K562 (cell line): ENCODE measurements around the gene ZMYM4. TPM values are rescaled to one million over a fixed set of nuclear protein-coding genes. Genes with fewer than 3 reads are reported as not detected.
A peak's percentile ranks its signal among the peaks of the same experiment; 100 is the strongest.

Experiments
- CHD2 ChIP-seq: IDR thresholded peaks from 2 replicates; pipeline ENCODE4 v1.6.1; 2011; ENCODE audit warnings: low read depth, low read length
- CREB5 ChIP-seq: fragments of 250-450 bp; sonication (Bioruptor Pico); IDR thresholded peaks from 2 replicates; pipeline ENCODE4 v1.5.0; 2020; ENCODE audit warnings: mild to moderate bottlenecking
- CREM ChIP-seq: IDR thresholded peaks from 2 replicates; pipeline ENCODE4 v1.6.1; 2014; ENCODE audit warnings: antibody characterized with exemption, low read depth
- CSDE1 ChIP-seq, 2 experiments: fragments of 450-650 bp; IDR thresholded peaks; 2 replicates each; pipeline ENCODE4 v1.6.1; 2016; ENCODE audit warnings: mild to moderate bottlenecking in 1 of 2
- GTF2A2 ChIP-seq: IDR thresholded peaks from 2 replicates; pipeline ENCODE4 v1.6.1; 2016; ENCODE audit warnings: mild to moderate bottlenecking, missing genetic modification characterization, missing compliant biosample characterization
- HDAC1 ChIP-seq, 2 experiments: fragments of 450-650 bp; IDR thresholded peaks; 2 replicates each; pipeline ENCODE4 v1.6.1; 2016 to 2017; ENCODE audit warnings: inconsistent platforms in 1 of 2, mild to moderate bottlenecking in 1 of 2, moderate library complexity in 1 of 2
- MITF ChIP-seq: IDR thresholded peaks from 2 replicates; pipeline ENCODE4 v1.6.1; 2014; ENCODE audit warnings: antibody characterized with exemption
- NUFIP1 ChIP-seq: fragments of 450-650 bp; IDR thresholded peaks from 2 replicates; pipeline ENCODE4 v1.6.1; 2018; ENCODE audit not compliant: partially characterized antibody
- PCBP2 ChIP-seq: fragments of 200-400 bp; formaldehyde crosslinking; IDR thresholded peaks from 2 replicates; pipeline ENCODE4 v1.6.1; 2018; ENCODE audit warnings: low read length, low read depth, mild to moderate bottlenecking, moderate library complexity; ENCODE audit not compliant: poor library complexity, severe bottlenecking
- PHF21A ChIP-seq: fragments of 450-650 bp; IDR thresholded peaks from 2 replicates; pipeline ENCODE4 v1.6.1; 2017; ENCODE audit warnings: low read depth, borderline replicate concordance
- SIN3A ChIP-seq, 2 experiments: fragments of 150-350 bp in 1 of 2; IDR thresholded peaks; 2 replicates each; pipeline ENCODE4 v1.6.1; 2011 to 2016; ENCODE audit warnings: borderline replicate concordance in 2 of 2, low read depth in 2 of 2, low read length in 2 of 2, mild to moderate bottlenecking in 2 of 2, moderate library complexity in 2 of 2; ENCODE audit not compliant: control insufficient read depth in 1 of 2
- STAT5B ChIP-seq: fragments of 250-450 bp; sonication (Bioruptor Pico); IDR thresholded peaks from 2 replicates; pipeline ENCODE4 v1.8.0; 2021; ENCODE audit warnings: mild to moderate bottlenecking, inconsistent platforms
- THAP7 ChIP-seq: fragments of 250-450 bp; sonication (Bioruptor Pico); IDR thresholded peaks from 2 replicates; pipeline ENCODE4 v1.5.0; 2021
- TSHZ1 ChIP-seq: fragments of 250-450 bp; sonication (Bioruptor Pico); IDR thresholded peaks from 2 replicates; pipeline ENCODE4 v1.4.0; 2020; ENCODE audit warnings: mild to moderate bottlenecking, moderate library complexity
- ZFP36 ChIP-seq: fragments of 150-350 bp; IDR thresholded peaks from 2 replicates; pipeline ENCODE4 v1.6.1; 2018; ENCODE audit warnings: low read length, low read depth; ENCODE audit not compliant: partially characterized antibody
- ZKSCAN1 ChIP-seq: fragments of 150-350 bp; IDR thresholded peaks from 2 replicates; pipeline ENCODE4 v1.6.1; 2016; ENCODE audit warnings: low read depth, low read length
- ZNF175 ChIP-seq: fragments of 200-800 bp; sonication (Bioruptor generic); IDR thresholded peaks from 2 replicates; pipeline ENCODE4 v1.6.1; 2016; ENCODE audit warnings: low read depth, mild to moderate bottlenecking, missing genetic modification characterization, missing compliant biosample characterization
- ZNF24 ChIP-seq: fragments of 450-650 bp; IDR thresholded peaks from 2 replicates; pipeline ENCODE4 v1.6.1; 2016
- ZNF280A ChIP-seq: fragments of 450-650 bp; IDR thresholded peaks from 2 replicates; pipeline ENCODE4 v1.6.1; 2018; ENCODE audit warnings: mild to moderate bottlenecking, low read depth; ENCODE audit not compliant: partially characterized antibody
- polyA plus RNA-seq, 8 experiments: library from polyadenylated mRNA; depleted of rRNA in 4 of 8; stranded (reverse) in 5 of 8; unstranded in 3 of 8; fragments of >200 nt; fragmentation: Nextera tagmentation in 2 of 8; fragmentation: Illumina TruSeq in 1 of 8; extraction: Ambion mirVana in 2 of 8; extraction: Trizol in 1 of 8; gene quantifications; 2 replicates each; pipeline versions ENCODE4 v1.2.1 to v1.2.3, GENCODE V29; 2011 to 2014; ENCODE audit warnings: inconsistent platforms in 1 of 8, missing spikeins in 1 of 8
- total RNA-seq, 7 experiments: library from RNA; depleted of rRNA in 6 of 7; stranded (reverse); fragments of >200 nt in 6 of 7; fragmentation: Illumina TruSeq in 2 of 7; extraction: Trizol in 2 of 7; gene quantifications; 2 replicates each; pipeline versions ENCODE4 v1.2.1 to v1.2.3, GENCODE V29; 2011 to 2021; ENCODE audit warnings: low replicate concordance in 1 of 7

ZMYM4 gene
- total and polyA plus RNA-seq, 9 of the 15 experiments (the other 6 are each of a cell fraction or from before 2014, with no cell fraction given) = 15.2 to 77.2 (median 63.3) TPM

GRCh38 chr1:35278886-35279554 is 10.5 kb downstream of the ZMYM4 start (continued):
- TF ChIP-seq TSHZ1 (CRISPR knock-in tag) (no peak), STAT5B (CRISPR knock-in tag) (no peak), MITF (0 out of 2 replicates have a peak, but pooled peaks have one; percentile 38), CREB5 (CRISPR knock-in tag) (no peak), SIN3A (IDR thresholded peaks at IDR 0.05; ENCODE audit: borderline replicate concordance in 2 of 2, control insufficient read depth in 1 of 2, low read depth in 2 of 2, low read length in 2 of 2) (no peak), CSDE1 (IDR thresholded peaks at IDR 0.05) (no peak), ZNF280A (no peak), ZNF175 (CRISPR knock-in tag) (0 out of 2 replicates have a peak, but pooled peaks have one; percentile 55), HDAC1 (IDR thresholded peaks at IDR 0.05) (peak in 1 of 2 experiments; percentile 87; a peak in 2 of 4 replicates), PHF21A (no peak; the same call in 1 of the 2 replicates), ZNF24 (no peak), CREM (peak; percentile 60; the same call in 1 of the 2 replicates), ZKSCAN1 (no peak), PCBP2 (no peak), THAP7 (CRISPR knock-in tag) (no peak), ZFP36 (no peak), GTF2A2 (tag) (no peak), CHD2 (no peak; the same call in 1 of the 2 replicates), NUFIP1 (peak; percentile 85)
